ENCODE measurements around the gene AIFM1. TPM values are rescaled to one million over a fixed set of nuclear protein-coding genes. Genes with fewer than 3 reads are reported as not detected.

AIFM1 gene
- total RNA-seq, 1 donor from 2014 or later: 14.2 TPM

DNA sequence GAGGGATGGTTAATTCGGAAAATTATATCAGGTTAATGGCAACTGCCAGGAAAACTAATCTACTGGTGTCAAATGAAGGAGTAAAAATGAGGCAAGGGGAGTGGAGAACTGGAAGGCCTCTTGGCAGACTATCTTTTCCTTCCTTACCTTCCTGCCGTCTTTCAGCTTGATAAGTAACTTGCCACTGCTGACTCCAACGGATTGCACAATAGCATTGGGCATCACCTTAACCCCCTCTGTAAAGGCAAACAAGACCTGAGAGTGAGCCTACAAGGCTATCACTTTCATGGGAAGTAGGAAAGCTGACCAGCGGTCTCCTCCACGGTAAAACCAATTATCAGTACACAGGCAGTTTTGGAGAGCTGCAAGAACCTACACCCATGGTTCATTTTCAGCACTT, 29.1 kb downstream of the AIFM1 start:
- H3K4me1 ChIP-seq: no peaks in the 10 kb centered on the region
- intact Hi-C loops (cut with DNase I): no loop called here
- no peaks in the 10 kb centered on the region for H3K36me3 ChIP-seq
- H3K27ac ChIP-seq: no peak overlapping the region
- H3K9me3 ChIP-seq: no peaks in the 10 kb centered on the region
- TF ChIP-seq POLR2A (IDR thresholded peaks at IDR 0.05): no peak
- TF ChIP-seq, protein P1, sequence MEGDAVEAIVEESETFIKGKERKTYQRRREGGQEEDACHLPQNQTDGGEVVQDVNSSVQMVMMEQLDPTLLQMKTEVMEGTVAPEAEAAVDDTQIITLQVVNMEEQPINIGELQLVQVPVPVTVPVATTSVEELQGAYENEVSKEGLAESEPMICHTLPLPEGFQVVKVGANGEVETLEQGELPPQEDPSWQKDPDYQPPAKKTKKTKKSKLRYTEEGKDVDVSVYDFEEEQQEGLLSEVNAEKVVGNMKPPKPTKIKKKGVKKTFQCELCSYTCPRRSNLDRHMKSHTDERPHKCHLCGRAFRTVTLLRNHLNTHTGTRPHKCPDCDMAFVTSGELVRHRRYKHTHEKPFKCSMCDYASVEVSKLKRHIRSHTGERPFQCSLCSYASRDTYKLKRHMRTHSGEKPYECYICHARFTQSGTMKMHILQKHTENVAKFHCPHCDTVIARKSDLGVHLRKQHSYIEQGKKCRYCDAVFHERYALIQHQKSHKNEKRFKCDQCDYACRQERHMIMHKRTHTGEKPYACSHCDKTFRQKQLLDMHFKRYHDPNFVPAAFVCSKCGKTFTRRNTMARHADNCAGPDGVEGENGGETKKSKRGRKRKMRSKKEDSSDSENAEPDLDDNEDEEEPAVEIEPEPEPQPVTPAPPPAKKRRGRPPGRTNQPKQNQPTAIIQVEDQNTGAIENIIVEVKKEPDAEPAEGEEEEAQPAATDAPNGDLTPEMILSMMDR (IDR thresholded peaks at IDR 0.05): no peak
- TF ChIP-seq POLR2AphosphoS5 (IDR thresholded peaks at IDR 0.05; ENCODE audit: insufficient read depth in 1 of 2, low read depth in 1 of 2): no peak
- DNase-seq (ENCODE audit: extremely low spot score in 2 of 2): no peak
- no peaks in the 10 kb centered on the region for H3K27me3 ChIP-seq
- no peak overlapping the region for H3K4me3 ChIP-seq

DNA sequence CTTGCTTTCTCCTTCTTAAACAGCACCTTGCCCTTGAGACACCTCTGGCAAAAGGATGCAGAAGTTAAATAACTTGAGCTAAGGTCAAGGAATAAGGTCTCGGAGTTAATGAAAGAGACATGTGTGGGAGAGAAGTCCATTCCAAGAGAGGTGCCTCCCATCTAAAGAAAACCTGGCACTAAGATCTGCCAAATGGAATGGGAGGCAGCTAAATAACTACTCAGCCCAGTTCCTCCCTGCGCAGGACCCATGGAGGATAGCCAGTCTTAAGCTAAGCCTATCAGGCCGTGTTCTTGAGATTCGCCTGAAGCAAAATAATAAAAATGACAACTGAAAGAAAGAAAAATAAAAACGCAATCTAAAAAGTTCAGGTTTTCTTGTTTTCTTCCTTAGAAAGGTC, 34.7 kb downstream of the AIFM1 start:
- H3K36me3 ChIP-seq: no peaks in the 10 kb centered on the region
- intact Hi-C loops (cut with DNase I): no loop called here
- DNase-seq (ENCODE audit: extremely low spot score in 2 of 2): no peak

DNA sequence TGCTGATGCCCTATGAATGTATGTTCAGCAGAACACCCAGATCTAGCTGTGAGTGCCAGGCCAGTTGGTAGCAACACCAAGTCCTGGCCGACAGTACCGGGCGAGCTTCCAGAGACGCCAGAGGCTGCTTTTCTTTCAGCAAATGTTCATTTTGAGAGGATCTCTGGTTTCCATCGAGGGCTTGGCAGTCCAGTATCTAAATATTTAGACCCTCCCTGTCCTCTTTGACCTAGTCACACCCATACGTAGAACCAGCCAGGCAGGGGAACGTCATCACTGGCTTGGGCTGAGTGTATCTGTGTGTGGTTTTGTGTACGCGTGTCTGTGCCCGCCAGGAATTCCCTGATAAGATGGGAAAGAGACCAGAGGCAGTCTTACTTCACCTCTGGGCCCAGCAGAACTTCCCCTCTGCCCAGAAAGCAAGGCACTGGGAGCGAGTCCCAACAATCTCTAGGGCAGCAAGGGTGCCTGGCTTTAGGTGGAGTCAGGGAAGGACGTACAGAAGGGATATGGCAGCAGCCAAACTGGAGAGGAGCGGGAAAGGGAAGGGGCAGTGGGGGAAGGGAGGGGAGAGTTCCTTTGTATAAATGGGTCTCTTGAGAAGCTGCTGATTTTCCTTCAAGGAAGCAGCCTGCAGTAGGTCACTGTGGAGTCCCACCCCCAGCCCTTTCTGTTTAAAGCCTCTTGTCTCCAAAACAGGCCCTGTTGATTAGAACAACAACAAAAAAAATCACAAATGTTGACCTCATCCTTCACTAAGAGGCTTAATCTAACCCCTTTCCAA, 40.4 kb downstream of the AIFM1 start:
- Histone ChIP-seq H3K36me3 (no peaks in the 10 kb centered on the region), H3K9me3 (no peaks in the 10 kb centered on the region), H3K4me3 (no peak overlapping the region), H3K27me3 (no peaks in the 10 kb centered on the region), H3K27ac (peak overlapping the region; percentile 57), H3K4me1 (peaks cover 6% of the 10 kb centered on the region)
- DNase-seq (ENCODE audit: extremely low spot score in 2 of 2): no peak
- TF ChIP-seq POLR2A (IDR thresholded peaks at IDR 0.05) (no peak), POLR2AphosphoS5 (IDR thresholded peaks at IDR 0.05; ENCODE audit: insufficient read depth in 1 of 2, low read depth in 1 of 2) (no peak)
- TF ChIP-seq, protein P1 (IDR thresholded peaks at IDR 0.05): no peak
- intact Hi-C loops (cut with DNase I): no loop called here

More for the DNA sequence above, 34.7 kb downstream of the AIFM1 start:
- Histone ChIP-seq H3K27me3 (no peaks in the 10 kb centered on the region), H3K4me3 (no peak overlapping the region), H3K9me3 (no peaks in the 10 kb centered on the region), H3K27ac (no peak overlapping the region), H3K4me1 (no peaks in the 10 kb centered on the region)
- TF ChIP-seq POLR2A (IDR thresholded peaks at IDR 0.05) (no peak), POLR2AphosphoS5 (IDR thresholded peaks at IDR 0.05; ENCODE audit: insufficient read depth in 1 of 2, low read depth in 1 of 2) (no peak)
- TF ChIP-seq, protein P1 (IDR thresholded peaks at IDR 0.05): no peak

DNA sequence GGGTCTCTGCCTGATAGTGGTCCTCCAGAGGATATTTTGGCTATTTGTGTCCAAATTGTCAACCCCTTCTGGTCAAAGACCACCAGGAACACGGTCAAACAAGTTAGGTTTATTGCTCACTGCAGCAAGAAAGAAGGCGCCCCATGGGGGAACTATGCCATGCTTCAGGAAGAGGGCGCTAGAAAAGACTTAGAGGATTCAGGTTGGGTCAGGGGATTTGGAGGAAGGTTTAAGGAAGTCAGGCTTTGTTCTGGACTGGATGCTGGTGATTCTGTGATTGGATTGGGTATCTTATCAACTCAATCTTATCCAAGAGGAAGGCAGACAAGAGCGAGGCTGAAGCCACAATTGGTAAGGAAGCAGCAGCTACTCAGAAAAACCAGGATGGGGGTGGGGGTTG, 41.1 kb downstream of the AIFM1 start:
- peaks cover 7% of the 10 kb centered on the region for H3K4me1 ChIP-seq
- TF ChIP-seq POLR2AphosphoS5 (IDR thresholded peaks at IDR 0.05; ENCODE audit: insufficient read depth in 1 of 2, low read depth in 1 of 2): no peak
- TF ChIP-seq POLR2A (IDR thresholded peaks at IDR 0.05): no peak
- TF ChIP-seq, protein P1 (IDR thresholded peaks at IDR 0.05): no peak
- H3K27ac ChIP-seq: peak overlapping the region; percentile 57
- H3K27me3 ChIP-seq: no peaks in the 10 kb centered on the region
- DNase-seq (ENCODE audit: extremely low spot score in 2 of 2): no peak
- H3K9me3 ChIP-seq: no peaks in the 10 kb centered on the region
- H3K36me3 ChIP-seq: no peaks in the 10 kb centered on the region
- no peak overlapping the region for H3K4me3 ChIP-seq
- intact Hi-C loops (cut with DNase I): loop anchor here (5.0 kb wide), 1 partner anchor 48 kb away; the partner anchor contains the start of gene RAB33A

DNA sequence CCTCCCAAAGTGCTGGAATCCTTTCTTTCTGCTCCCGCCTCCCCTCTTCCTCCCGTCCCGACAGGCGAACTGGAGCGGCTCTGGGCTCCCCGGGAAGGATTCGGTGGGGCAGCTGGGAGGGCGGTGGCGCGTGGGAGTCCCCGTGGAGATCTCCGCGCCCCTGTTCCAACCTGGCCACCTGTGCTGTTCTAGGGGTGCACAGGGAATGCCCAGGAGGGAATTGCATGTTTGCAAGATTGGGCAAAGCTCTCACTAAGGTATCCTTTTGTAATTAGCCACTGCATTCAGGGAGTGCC, 44.2 kb downstream of the AIFM1 start:
- no peaks in the 10 kb centered on the region for H3K27me3 ChIP-seq
- H3K27ac ChIP-seq: peak overlapping the region; percentile 87
- peaks cover 21% of the 10 kb centered on the region for H3K4me1 ChIP-seq
- no peak for DNase-seq (ENCODE audit: extremely low spot score in 2 of 2)
- no peaks in the 10 kb centered on the region for H3K9me3 ChIP-seq
- no peaks in the 10 kb centered on the region for H3K36me3 ChIP-seq
- intact Hi-C loops (cut with DNase I): loop anchor here (5.0 kb wide), 1 partner anchor 51 kb away; the partner anchor contains the start of gene RAB33A
- TF ChIP-seq POLR2AphosphoS5 (IDR thresholded peaks at IDR 0.05; ENCODE audit: insufficient read depth in 1 of 2, low read depth in 1 of 2) (no peak), POLR2A (IDR thresholded peaks at IDR 0.05) (no peak)
- TF ChIP-seq, protein P1 (IDR thresholded peaks at IDR 0.05): no peak
- peak overlapping the region; percentile 31 to 35 for H3K4me3 ChIP-seq

Data from vagina (tissue), 2 donors.